Measurements from ENCODE around the gene HCN2.

HCN2 gene

GRCh38 chr19:570937-571565, 18.6 kb upstream of the HCN2 start:
- DNase-seq (ENCODE audit: extremely low read depth in 1 of 2, low read depth in 1 of 2): no peak

DNA sequence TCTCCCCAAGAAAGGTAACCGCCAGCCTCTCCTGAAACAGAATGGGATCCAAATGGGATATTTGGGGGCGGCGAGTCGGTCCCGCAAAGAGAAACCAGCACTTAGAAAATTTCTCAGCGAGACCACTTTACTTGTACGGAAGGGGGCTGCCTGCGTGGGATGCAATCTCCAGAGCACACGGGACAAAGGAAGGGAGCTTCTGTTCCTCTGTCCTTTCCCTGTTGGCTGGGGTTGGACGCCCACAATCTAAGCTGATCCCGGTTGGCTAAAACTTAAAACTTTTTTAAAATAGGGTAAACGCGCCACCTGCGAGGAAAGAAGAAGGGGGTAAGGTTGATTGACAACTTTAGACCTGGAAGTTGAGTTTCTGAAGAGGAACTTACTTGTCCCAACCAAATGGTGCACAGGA, 18.1 kb upstream of the HCN2 start:
- DNase-seq (ENCODE audit: extremely low read depth in 1 of 2, low read depth in 1 of 2): no peak

DNA sequence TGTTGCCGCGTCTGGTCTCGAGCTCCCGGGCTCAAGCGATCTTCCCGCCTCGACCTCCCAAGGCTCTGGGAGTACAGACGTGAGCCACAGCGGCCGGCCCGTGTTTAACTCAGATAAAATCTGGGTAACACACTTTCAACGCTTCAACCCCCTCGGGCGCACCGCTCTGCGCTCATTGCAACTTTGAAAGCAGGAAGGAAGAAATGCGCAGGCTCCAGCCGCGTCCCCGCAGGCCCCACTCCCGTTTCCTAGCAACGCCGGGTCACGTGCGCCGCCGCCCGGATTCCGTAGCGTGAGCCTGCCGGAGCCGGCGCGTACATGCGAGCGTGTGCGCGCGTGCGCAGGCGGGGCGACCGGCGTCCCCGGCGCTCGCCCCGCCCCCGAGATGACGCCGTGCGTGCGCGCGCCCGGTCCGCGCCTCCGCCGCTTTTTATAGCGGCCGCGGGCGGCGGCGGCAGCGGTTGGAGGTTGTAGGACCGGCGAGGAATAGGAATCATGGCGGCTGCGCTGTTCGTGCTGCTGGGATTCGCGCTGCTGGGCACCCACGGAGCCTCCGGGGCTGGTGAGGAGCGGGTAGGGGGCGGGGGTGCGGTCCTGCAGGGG, 17.4 kb upstream of the HCN2 start, which contains the start of gene BSG:
Gene BSG (plus strand): TSS at position 457 of the 603 bp plus-strand sequence. CDS start 39 bp downstream, at position 496.
- peak; percentile 97 to 98 for DNase-seq (ENCODE audit: extremely low read depth in 1 of 2, low read depth in 1 of 2)

GRCh38 chr19:572743-573518, 16.8 kb upstream of the HCN2 start:
- no peak for DNase-seq (ENCODE audit: extremely low read depth in 1 of 2, low read depth in 1 of 2)

DNA sequence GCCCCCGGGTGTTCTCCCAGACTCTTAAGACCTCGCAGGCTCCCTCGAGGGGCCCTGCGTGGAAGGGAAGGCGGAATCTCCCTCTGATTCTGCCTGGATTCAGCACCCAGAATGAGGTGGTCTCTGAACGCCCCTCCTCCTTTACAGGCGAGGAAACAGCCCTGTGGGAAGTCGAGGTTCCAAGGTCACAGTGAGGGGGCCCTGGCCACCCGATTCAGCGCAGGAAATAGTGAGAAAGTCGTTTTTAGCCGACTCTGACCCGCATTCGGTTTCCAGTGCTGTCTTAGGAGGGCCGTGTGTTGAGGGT, 16.2 kb upstream of the HCN2 start:
- DNase-seq (ENCODE audit: extremely low read depth in 1 of 2, low read depth in 1 of 2): no peak

DNA sequence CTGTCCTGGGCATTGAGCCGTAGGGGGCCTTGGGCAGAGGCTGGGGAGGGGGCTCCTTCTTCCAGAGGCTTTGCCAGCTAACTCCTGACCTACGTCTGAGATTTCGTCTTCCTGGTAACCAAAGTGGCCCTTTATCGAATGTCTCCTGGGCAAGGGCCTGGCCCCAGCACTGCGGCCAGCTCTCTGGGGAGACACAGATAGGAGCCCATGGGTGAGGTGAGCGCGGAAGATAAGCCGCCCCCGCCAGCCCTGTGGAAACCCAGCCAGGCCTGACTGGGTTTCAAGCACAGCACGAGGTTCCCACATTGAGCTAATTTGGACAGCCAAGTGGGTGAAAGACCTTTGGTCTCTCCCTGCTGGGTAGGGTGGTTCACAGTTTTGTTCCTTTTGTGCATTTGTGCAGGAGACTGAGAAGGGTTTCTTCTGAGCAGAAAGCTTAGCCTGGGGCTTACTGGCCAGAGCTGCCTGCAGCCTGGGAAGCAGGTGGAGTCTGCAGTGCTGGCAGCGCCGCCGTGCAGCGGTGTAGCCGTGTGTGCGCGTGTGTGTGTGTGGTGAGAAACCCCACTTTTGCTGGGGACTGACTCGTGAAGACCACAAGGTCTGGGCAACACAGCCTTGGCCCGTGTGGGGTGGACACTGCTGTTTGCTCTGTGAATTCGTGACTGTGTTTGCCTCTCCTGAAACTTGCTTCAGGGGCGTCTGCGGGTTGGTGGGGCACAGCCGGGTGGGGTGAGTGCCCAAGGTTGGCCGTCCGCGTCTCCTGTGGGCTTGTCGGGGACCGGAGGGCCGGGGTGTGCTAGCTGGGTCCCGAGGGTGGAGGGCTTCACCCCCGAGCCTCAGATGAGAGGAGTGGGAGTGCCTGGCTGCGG, 14.8 kb upstream of the HCN2 start:
- no peak for DNase-seq (ENCODE audit: extremely low read depth in 1 of 2, low read depth in 1 of 2)

DNA sequence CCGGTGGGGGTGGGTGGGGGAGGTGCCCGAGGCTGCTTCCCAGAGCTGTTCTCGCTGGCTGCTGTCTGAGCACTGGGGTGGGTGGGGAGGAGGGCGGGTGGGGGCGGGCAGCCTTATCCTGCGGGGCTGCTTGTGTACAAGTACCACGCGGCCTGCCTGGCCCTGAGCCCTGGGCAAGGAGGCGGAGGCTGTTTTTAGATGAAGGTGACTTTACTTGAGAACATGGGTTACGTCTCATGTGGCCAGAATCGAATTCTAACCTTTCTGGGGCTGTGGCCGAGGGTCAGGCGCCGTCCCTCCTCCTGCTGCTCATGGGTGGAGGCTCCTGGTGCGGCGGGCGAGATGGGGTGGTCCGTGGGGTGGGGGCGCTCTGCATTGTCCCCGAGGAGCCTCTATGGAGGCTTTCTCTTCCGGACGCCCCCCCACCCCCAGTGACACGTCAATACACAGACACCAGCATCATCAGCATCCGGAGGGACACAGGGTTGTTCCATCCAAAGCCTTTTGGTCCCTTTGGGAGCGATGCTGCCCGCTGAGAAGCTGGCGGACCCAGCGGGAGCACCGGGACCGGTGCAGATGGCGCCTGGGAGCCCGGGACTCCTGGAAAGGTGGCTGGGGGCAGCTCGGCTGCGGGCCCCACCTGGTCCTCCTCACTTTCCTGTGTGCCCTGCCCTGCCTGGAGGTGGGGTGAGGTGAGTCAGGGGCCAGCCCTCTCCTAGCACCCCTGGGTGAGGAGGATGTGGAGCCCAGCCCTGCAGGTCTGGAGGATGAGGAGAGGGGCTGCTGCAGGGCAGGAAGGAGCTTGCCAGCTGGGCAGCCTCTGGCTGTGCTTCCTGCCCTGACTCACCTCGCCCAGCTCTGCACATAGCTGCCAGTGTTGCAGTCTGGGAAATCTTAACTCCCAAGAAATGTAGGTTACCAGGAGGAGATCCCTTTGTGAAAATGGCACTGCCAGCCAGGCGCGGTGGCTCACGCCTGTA, 13.9 kb upstream of the HCN2 start:
- no peak for DNase-seq (ENCODE audit: extremely low read depth in 1 of 2, low read depth in 1 of 2)

GRCh38 chr19:576768-577438, 12.8 kb upstream of the HCN2 start:
- no peak for DNase-seq (ENCODE audit: extremely low read depth in 1 of 2, low read depth in 1 of 2)

- DNase-seq (ENCODE audit: extremely low read depth in 1 of 2, low read depth in 1 of 2): no peak
Measured at GRCh38 chr19:577439-578392, 12.0 kb upstream of the HCN2 start.

- no peak for DNase-seq (ENCODE audit: extremely low read depth in 1 of 2, low read depth in 1 of 2)
Measured at GRCh38 chr19:579111-579841, 10.4 kb upstream of the HCN2 start.

DNA sequence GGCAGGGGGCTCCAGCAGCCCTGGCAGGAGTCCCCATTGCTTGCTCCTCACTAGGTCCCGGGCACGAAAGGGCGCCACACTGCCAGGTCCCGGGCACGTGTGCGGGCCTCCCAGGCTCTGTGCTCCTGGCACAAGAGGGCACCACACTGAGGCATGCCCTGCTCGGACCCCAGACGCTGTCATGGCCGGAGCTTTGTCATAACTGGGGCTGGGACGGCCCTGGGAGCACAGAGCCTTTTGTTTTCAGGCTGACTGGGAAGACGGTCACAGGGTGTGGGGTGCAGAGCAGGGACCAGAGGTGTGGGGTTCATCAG, 9.9 kb upstream of the HCN2 start:
- DNase-seq (ENCODE audit: extremely low read depth in 1 of 2, low read depth in 1 of 2): no peak

DNA sequence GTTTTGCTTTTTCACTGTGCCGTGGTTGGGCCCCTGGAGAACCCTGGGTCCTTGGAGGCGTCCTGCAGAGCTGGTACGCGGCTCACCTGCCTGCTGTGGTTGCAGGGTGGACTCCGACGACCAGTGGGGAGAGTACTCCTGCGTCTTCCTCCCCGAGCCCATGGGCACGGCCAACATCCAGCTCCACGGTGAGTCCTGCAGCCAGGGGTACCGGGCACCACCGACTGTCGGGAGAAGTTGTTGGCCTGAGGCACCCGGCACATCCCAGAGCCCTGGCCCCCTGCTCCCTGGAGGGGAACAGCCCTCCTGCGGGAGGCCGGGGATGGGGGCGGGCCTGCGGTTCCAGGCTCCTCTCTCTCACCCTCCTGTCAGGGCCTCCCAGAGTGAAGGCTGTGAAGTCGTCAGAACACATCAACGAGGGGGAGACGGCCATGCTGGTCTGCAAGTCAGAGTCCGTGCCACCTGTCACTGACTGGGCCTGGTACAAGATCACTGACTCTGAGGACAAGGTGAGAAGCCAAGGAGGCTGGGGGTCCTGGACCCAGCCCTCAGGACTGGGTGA, 9.3 kb upstream of the HCN2 start:
- no peak for DNase-seq (ENCODE audit: extremely low read depth in 1 of 2, low read depth in 1 of 2)

- no peak for DNase-seq (ENCODE audit: extremely low read depth in 1 of 2, low read depth in 1 of 2)
Measured at GRCh38 chr19:581399-582111, 8.1 kb upstream of the HCN2 start.

DNA sequence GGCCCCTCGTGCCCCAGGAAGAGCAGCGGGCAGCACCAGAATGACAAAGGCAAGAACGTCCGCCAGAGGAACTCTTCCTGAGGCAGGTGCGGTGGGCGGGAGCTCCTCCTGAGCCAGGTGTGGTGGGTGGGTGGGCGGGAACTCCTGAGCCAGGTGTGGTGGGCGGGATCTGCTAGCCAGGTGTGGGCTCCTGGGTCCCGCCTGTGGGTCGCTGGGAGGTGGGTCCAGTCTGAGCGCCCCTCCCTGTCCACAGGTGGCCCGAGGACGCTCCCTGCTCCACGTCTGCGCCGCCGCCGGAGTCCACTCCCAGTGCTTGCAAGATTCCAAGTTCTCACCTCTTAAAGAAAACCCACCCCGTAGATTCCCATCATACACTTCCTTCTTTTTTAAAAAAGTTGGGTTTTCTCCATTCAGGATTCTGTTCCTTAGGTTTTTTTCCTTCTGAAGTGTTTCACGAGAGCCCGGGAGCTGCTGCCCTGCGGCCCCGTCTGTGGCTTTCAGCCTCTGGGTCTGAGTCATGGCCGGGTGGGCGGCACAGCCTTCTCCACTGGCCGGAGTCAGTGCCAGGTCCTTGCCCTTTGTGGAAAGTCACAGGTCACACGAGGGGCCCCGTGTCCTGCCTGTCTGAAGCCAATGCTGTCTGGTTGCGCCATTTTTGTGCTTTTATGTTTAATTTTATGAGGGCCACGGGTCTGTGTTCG, 7.0 kb upstream of the HCN2 start:
- no peak for DNase-seq (ENCODE audit: extremely low read depth in 1 of 2, low read depth in 1 of 2)

DNA sequence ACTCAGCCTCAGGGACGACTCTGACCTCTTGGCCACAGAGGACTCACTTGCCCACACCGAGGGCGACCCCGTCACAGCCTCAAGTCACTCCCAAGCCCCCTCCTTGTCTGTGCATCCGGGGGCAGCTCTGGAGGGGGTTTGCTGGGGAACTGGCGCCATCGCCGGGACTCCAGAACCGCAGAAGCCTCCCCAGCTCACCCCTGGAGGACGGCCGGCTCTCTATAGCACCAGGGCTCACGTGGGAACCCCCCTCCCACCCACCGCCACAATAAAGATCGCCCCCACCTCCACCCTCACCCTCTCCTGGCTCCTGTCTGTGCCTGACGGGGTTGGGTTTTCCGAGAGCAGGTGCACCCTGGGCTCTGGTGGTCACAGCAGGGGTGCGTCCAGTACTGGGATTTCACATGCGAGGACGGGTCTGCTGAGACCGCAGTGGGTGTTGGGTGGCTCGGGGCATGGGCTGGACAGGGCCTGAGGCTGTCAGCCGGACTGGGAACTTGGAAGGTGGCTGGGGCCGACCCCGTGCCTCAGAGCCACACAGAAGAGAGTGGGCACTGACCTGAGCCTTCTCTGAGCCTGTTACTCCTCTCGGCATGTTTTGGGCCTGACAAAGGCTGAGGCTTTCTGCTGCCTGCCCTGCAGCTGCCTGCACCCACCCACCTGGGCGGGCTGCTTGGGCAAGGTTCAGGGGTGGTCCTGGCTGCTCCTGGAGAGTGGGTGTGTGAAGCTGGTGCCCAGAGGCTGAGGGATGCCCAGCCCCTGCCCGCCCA, 6.3 kb upstream of the HCN2 start:
- DNase-seq (ENCODE audit: extremely low read depth in 1 of 2, low read depth in 1 of 2): no peak

- DNase-seq (ENCODE audit: extremely low read depth in 1 of 2, low read depth in 1 of 2): no peak
Measured at GRCh38 chr19:583968-584239, 5.8 kb upstream of the HCN2 start.
